ENCODE data around the gene BCKDHA.

- TF ChIP-seq CTCF (IDR thresholded peaks at IDR 0.05; ENCODE audit: low read depth, low read length) (no peak), POLR2A (IDR thresholded peaks at IDR 0.05; ENCODE audit: extremely low read depth, insufficient read length) (no peak), MAX (IDR thresholded peaks at IDR 0.05; ENCODE audit: low read depth, low read length) (no peak)
Observed at GRCh38 chr19:41412953-41413352, 15.3 kb downstream of the BCKDHA start.
